GM12872 (cell line): ENCODE data around the gene XYLT1.

Experiments
- CTCF ChIP-seq: IDR thresholded peaks from 3 replicates; pipeline ENCODE4 v1.5.1; 2011; ENCODE audit warnings: low read depth, mild to moderate bottlenecking, low read length, moderate library complexity; ENCODE audit not compliant: insufficient read depth

XYLT1 gene

GRCh38 chr16:17305694-17306093 is 165.1 kb downstream of the XYLT1 start:
- TF ChIP-seq CTCF: no peak

GRCh38 chr16:17304491-17305119 is 166.2 kb downstream of the XYLT1 start:
- no peak for TF ChIP-seq CTCF

- no peak for TF ChIP-seq CTCF
Observed at GRCh38 chr16:17304106-17304490, 166.7 kb downstream of the XYLT1 start.

GRCh38 chr16:17303101-17303500 is 167.7 kb downstream of the XYLT1 start:
- no peak for TF ChIP-seq CTCF

GRCh38 chr16:17302620-17303019 is 168.1 kb downstream of the XYLT1 start:
- no peak for TF ChIP-seq CTCF

GRCh38 chr16:17302214-17302613 is 168.5 kb downstream of the XYLT1 start:
- no peak for TF ChIP-seq CTCF

- TF ChIP-seq CTCF: no peak
Observed at GRCh38 chr16:17301593-17302135, 169.1 kb downstream of the XYLT1 start.
